ENCODE data around the gene RAD23A.
"Not testable (repeated sequence)": the region's sequence is repeated elsewhere in the genome, so short reads cannot be mapped to it uniquely, and the experiment has no call there.

RAD23A gene

GRCh38 chr19:12956446-12957388 is 11.1 kb downstream of the RAD23A start, which contains the start of gene GADD45GIP1:
GADD45GIP1 (minus strand) TSS chr19:12957223; CDS start chr19:12957212, 11 bp downstream.
- DNase-seq: peak; percentile 40

DNA sequence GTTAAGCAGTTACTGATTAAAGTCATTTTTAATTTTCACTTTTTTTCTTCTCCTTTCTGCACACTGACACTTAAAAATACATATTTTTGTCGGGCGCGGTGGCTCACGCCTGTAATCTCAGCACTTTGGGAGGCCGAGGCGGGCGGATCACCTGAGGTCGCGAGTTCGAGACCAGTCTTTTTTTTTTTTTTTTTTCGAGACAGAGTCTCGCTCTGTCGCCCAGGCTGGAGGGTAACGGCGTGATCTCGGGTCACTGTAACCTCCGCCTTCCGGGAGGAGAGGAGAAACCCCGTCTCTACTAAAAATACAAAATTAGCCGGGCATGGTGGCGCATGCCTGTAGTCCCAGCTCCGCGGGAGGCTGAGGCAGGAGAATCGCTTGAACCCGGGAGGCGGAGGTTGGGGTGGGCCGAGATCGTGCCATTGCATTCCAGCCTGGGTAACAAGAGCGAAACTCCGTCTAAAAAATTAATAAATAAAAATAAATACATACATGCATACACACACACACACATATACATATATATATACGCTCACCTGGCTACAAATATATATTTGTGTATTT is 11.8 kb downstream of the RAD23A start:
- not testable (repeated sequence) for DNase-seq

GRCh38 chr19:12959481-12959880 is 13.8 kb downstream of the RAD23A start:
- no peak for DNase-seq

GRCh38 chr19:12965017-12965811 is 19.6 kb downstream of the RAD23A start:
- DNase-seq: peak; percentile 53

DNA sequence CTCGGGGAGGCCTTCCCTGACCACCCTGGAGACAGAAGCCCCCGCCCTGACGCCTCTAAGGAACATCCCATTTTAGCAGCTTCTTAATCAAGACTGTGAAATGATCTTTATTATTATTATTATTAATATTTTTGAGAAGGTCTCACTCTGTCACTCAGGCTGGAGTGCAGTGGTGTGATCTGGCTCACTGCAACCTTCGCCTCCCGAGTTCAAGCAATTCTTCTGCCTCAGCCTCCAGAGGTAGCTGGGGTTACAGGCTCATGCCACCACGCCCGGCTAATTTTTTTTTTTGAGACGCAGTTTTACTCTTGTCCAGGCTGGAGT is 20.1 kb downstream of the RAD23A start:
- DNase-seq: no peak

DNA sequence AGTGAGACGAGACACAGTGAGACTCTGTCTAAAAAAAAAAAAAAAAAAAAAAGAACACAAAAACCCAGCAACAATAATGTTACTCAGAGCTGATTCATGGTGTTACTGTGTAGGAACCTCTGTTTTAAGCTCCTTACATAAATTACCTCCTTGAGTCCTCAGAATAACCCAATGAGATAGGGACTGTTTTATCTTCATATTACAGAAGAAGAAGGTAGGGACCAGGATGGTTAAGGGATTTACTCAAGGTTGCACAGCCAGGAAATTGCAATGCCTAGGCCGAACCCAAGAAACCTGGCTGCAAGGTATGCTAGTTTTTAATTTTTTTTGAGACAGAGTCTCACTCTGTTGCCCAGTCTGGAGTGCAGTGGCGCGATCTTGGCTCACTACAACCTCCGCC is 22.2 kb downstream of the RAD23A start:
- DNase-seq: no peak

GRCh38 chr19:12969292-12969988 is 23.8 kb downstream of the RAD23A start, which contains the start of gene DAND5:
DAND5 (plus strand) TSS chr19:12969576; CDS start chr19:12969661, 85 bp downstream.
- DNase-seq: peak; percentile 54

- DNase-seq: no peak
These were observed 24.6 kb downstream of the RAD23A start for GRCh38 chr19:12970070-12970820.

DNA sequence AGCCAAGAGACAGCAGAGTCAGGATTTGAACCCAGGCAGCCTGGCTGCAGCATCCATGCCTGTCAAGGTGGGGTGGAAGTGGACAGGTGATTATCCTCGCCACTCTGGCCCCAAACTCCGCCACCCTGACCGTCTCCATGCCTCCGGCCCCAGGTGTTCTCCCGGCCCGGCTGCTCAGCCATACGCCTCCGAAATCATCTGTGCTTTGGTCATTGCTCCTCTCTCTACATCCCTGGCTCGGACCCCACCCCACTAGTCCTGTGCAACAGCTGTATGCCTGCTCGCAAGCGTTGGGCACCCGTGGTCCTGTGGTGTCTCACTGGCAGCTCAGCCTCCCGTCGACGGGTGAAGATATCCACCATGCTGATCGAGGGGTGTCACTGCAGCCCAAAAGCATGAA is 27.6 kb downstream of the RAD23A start:
- no peak for DNase-seq

GRCh38 chr19:12974301-12975220 is 28.9 kb downstream of the RAD23A start:
- DNase-seq: peak; percentile 72

DNA sequence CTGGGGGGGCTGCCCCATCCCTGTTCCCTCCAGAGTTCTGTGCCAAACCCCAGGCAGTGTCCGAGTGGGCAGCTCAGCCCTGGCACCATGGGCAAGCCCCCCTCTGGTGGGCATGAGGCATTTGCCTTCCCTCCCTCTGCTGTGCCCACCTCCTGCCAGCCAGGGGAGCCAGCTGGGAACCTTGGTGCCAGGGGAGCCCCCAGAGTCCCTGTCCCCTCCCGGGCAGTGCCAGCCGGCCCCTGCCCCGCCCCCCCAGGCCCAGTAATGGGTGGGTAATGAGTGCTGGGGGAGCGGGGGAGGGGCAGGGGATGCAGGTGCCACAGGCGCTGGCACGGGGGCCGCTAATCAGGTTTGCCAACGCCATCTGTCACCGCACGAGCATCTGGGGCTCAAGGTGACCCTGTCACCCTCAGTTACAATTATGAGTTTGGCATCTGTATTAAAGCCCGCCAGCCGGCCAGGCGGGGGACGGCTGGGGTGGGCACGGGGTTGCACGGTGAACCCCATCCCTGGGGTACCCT is 29.6 kb downstream of the RAD23A start:
- peak; percentile 81 for DNase-seq

GRCh38 chr19:12976109-12976508 is 30.4 kb downstream of the RAD23A start:
- not testable (repeated sequence) for DNase-seq

- DNase-seq: no peak
These were observed 34.3 kb downstream of the RAD23A start for GRCh38 chr19:12979974-12980373.

- DNase-seq: no peak
These were observed 37.0 kb downstream of the RAD23A start for GRCh38 chr19:12982648-12983047.

GRCh38 chr19:12983091-12983490 is 37.4 kb downstream of the RAD23A start:
- no peak for DNase-seq

DNA sequence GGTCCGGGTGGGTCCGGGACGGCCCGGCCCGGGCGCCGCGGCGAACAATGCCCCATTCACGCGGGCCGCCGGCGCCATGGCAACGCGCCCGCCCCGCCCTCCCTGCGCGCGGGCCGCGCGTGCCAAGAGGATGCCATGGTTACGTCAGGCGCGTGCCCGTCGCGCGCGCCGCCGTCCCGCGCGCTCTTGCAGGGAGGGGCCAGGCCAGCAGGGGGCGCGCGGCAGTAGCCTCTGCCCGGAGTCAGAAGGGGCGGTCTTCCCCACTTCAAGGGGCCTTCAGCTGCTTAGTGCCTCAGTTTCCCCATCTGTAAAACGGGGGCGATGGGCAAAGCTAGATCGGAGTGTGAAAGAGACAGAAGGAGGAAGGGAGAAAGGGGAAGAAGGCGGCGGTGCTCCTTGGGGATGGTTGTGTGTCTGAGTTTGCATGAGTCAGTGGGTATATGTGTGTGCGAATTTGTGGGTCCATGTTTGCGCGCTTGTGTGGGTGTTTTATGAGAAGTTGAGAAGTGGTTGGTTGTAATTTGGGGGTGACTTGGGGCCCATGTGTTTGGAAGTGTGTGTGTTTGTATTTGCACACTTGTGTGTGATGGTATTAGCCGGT is 38.0 kb downstream of the RAD23A start:
- DNase-seq: peak; percentile 37

- DNase-seq: no peak
These were observed 38.5 kb downstream of the RAD23A start for GRCh38 chr19:12984143-12984627.

- no peak for DNase-seq
These were observed 39.0 kb downstream of the RAD23A start for GRCh38 chr19:12984683-12985048.

GRCh38 chr19:12985049-12985776 is 39.6 kb downstream of the RAD23A start:
- no peak for DNase-seq
